Parathyroid adenoma (tissue), 2 donors: Measurements from ENCODE around the gene FSTL5.

Experiments
- H2AFZ ChIP-seq: fragments of 300-600 bp; sonication (generic); one replicate; pipeline ENCODE4 v1.7.0; 2017; ENCODE audit warnings: antibody characterized with exemption, mild to moderate bottlenecking
- H3K27ac ChIP-seq: fragments of 300-600 bp; sonication (generic); one replicate; pipeline ENCODE4 v1.7.0; 2017
- H3K27me3 ChIP-seq: fragments of 300-600 bp; sonication (generic); one replicate; pipeline ENCODE4 v1.7.0; 2017; ENCODE audit warnings: low read length; ENCODE audit not compliant: control insufficient read depth, insufficient read depth
- H3K36me3 ChIP-seq: fragments of 300-600 bp; sonication (generic); one replicate; pipeline ENCODE4 v1.7.0; 2017; ENCODE audit warnings: low read length; ENCODE audit not compliant: control insufficient read depth, insufficient read depth
- H3K4me1 ChIP-seq: fragments of 300-600 bp; sonication (generic); one replicate; pipeline ENCODE4 v1.7.0; 2017; ENCODE audit warnings: control low read depth
- H3K4me2 ChIP-seq: fragments of 300-600 bp; sonication (generic); one replicate; pipeline ENCODE4 v1.7.0; 2017; ENCODE audit warnings: low read length
- H3K4me3 ChIP-seq: fragments of 300-600 bp; sonication (generic); one replicate; pipeline ENCODE4 v1.7.0; 2017; ENCODE audit warnings: low read depth, low read length
- H3K79me2 ChIP-seq: fragments of 300-600 bp; sonication (generic); one replicate; pipeline ENCODE4 v1.7.0; 2017; ENCODE audit warnings: control low read depth
- H3K9ac ChIP-seq: fragments of 300-600 bp; sonication (generic); one replicate; pipeline ENCODE4 v1.7.0; 2017; ENCODE audit warnings: mild to moderate bottlenecking
- H3K9me3 ChIP-seq: fragments of 300-600 bp; sonication (generic); one replicate; pipeline ENCODE4 v1.7.0; 2017; ENCODE audit warnings: low read length; ENCODE audit not compliant: control insufficient read depth
- CTCF ChIP-seq: fragments of 300-600 bp; sonication (generic); IDR thresholded peaks from one replicate; pipeline ENCODE4 v1.7.0; 2017; ENCODE audit warnings: antibody characterized with exemption, mild to moderate bottlenecking
- donor health status: primary hyperparathyroidism.

FSTL5 gene

GRCh38 chr4:161987611-161988010 is 176.2 kb downstream of the FSTL5 start:
- Histone ChIP-seq H3K4me2 (no peak overlapping the region), H3K9ac (no peak overlapping the region), H3K4me1 (no peaks in the 10 kb centered on the region), H3K4me3 (no peak overlapping the region), H2AFZ (no peak overlapping the region), H3K27me3 (no peaks in the 10 kb centered on the region), H3K36me3 (no peaks in the 10 kb centered on the region), H3K9me3 (no peaks in the 10 kb centered on the region), H3K79me2 (no peaks in the 10 kb centered on the region), H3K27ac (no peak overlapping the region)
- no peak for TF ChIP-seq CTCF

- Histone ChIP-seq H3K36me3 (no peaks in the 10 kb centered on the region), H3K79me2 (no peaks in the 10 kb centered on the region), H3K4me2 (no peak overlapping the region), H3K9me3 (no peaks in the 10 kb centered on the region), H2AFZ (no peak overlapping the region), H3K27me3 (no peaks in the 10 kb centered on the region), H3K27ac (no peak overlapping the region), H3K4me1 (no peaks in the 10 kb centered on the region), H3K9ac (no peak overlapping the region), H3K4me3 (no peak overlapping the region)
- no peak for TF ChIP-seq CTCF
Observed at GRCh38 chr4:161952382-161952781, 211.4 kb downstream of the FSTL5 start.

- H3K4me3 ChIP-seq, result no peak overlapping the region
- no peak overlapping the region for H2AFZ ChIP-seq
- no peaks in the 10 kb centered on the region for H3K9me3 ChIP-seq
- H3K36me3 ChIP-seq, result no peaks in the 10 kb centered on the region
- no peak overlapping the region for H3K9ac ChIP-seq
- no peak overlapping the region for H3K27ac ChIP-seq
- H3K4me2 ChIP-seq, result no peak overlapping the region
- TF ChIP-seq CTCF, result no peak
- H3K79me2 ChIP-seq, result no peaks in the 10 kb centered on the region
- no peaks in the 10 kb centered on the region for H3K27me3 ChIP-seq
- no peaks in the 10 kb centered on the region for H3K4me1 ChIP-seq
Observed at GRCh38 chr4:161949946-161950725, 213.7 kb downstream of the FSTL5 start.

- Histone ChIP-seq H3K79me2 (no peaks in the 10 kb centered on the region), H3K9ac (no peak overlapping the region), H3K4me3 (no peak overlapping the region), H2AFZ (no peak overlapping the region), H3K9me3 (no peaks in the 10 kb centered on the region), H3K27ac (no peak overlapping the region), H3K36me3 (no peaks in the 10 kb centered on the region), H3K4me2 (no peak overlapping the region), H3K27me3 (no peaks in the 10 kb centered on the region), H3K4me1 (no peaks in the 10 kb centered on the region)
- no peak for TF ChIP-seq CTCF
Observed at GRCh38 chr4:161948026-161948770, 215.6 kb downstream of the FSTL5 start.
